Measurements from ENCODE around the gene ANKRD23. TPM values are rescaled to one million over a fixed set of nuclear protein-coding genes. Genes with fewer than 3 reads are reported as not detected.

The ANKRD23 gene
- total RNA-seq, 1 experiment from 2014 or later: 8.9 TPM

DNA sequence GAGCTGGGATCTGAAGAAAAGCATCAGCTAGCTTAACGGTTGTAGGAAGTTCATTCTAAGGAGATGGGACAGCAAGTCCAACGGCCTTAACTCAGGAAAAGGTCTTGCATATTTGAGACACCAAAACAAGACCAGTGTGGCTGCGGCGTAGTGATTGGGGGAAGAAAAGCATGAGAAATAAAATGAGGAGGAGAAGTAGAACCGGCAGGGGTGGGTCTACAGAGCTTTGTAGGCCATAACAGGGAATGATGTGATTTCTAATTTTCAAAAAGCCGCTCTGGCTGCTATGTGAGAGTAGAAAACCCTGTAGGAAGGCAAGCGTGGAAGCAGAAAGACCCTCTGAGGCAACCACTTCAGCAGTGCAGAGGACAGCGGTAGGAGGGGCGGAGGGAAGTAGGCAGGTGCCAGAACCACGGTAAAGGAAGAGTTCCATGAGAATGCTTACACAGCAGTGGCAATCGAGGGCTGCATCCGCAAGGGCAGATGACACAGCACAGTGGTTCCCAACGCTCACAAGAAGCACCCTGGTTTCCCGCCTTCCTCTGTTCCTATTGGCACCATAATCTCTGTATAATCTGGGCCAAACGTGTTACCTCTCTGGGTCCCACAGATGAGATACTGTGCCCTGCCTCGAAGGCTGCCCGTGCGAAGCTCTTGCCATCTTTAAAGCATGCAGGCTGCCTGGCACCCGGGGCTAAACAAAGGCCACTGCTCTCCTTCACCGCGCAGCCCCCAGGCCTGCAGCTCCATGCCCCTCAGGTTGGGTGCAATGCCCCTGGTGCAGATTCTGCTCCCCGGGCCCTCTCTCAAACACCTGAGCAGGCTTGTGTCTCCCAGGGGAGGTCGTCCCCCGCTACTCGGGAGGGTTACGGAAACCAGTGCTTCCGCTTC lies 13.2 kb upstream of the ANKRD23 start:
- Histone ChIP-seq H3K4me1 (replicated peaks; ENCODE audit: insufficient read depth) (peaks cover 10% of the 10 kb centered on the region), H3K9me2 (ENCODE audit: insufficient read depth) (no peaks in the 10 kb centered on the region), H3K9me3 (ENCODE audit: insufficient read depth, low read depth) (no peaks in the 10 kb centered on the region), H3F3A (ENCODE audit: insufficient read depth, low read depth) (peaks cover 15% of the 10 kb centered on the region; the same call in 1 of the 2 replicates), H3K4me3 (peak overlapping the region; percentile 72), H2AFZ (peak overlapping the region; percentile 94), H4K20me1 (ENCODE audit: insufficient read depth) (no peaks in the 10 kb centered on the region; the same call in 1 of the 2 replicates), H3K79me2 (ENCODE audit: low read depth) (peaks cover 20% of the 10 kb centered on the region; the same call in 1 of the 2 replicates), H3K27me3 (ENCODE audit: insufficient read depth, low read depth) (no peaks in the 10 kb centered on the region), H3K36me3 (ENCODE audit: low read depth) (0 out of 2 replicates have a peak, but pooled peaks cover 9% of the 10 kb centered on the region), H3K4me2 (peak overlapping the region; percentile 87), H3K27ac (no peak overlapping the region)
- ChIA-PET CTCF (interaction anchor here (0.7 to 2.0 kb wide), 14 partner anchors 11 to 307 kb away, joined by 3 to 36 read pairs (median 4); no protein-coding TSS in a partner anchor), POLR2A (ENCODE audit: unreplicated experiment) (interaction anchor here (0.6 to 1.4 kb wide), 4 partner anchors 16 to 586 kb away, joined by 3 to 32 read pairs (median 5); no protein-coding TSS in a partner anchor)
- intact Hi-C loops (cut with micrococcal nuclease; ENCODE audit: unreplicated experiment): loop anchor here (5.0 kb wide), 1 partner anchor 40 kb away; no protein-coding TSS in a partner anchor
- no peak for DNase-seq
- TF ChIP-seq, protein P1, sequence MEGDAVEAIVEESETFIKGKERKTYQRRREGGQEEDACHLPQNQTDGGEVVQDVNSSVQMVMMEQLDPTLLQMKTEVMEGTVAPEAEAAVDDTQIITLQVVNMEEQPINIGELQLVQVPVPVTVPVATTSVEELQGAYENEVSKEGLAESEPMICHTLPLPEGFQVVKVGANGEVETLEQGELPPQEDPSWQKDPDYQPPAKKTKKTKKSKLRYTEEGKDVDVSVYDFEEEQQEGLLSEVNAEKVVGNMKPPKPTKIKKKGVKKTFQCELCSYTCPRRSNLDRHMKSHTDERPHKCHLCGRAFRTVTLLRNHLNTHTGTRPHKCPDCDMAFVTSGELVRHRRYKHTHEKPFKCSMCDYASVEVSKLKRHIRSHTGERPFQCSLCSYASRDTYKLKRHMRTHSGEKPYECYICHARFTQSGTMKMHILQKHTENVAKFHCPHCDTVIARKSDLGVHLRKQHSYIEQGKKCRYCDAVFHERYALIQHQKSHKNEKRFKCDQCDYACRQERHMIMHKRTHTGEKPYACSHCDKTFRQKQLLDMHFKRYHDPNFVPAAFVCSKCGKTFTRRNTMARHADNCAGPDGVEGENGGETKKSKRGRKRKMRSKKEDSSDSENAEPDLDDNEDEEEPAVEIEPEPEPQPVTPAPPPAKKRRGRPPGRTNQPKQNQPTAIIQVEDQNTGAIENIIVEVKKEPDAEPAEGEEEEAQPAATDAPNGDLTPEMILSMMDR (conservative IDR thresholded peaks at IDR 0.05): no peak
- TF ChIP-seq EZH2 (IDR thresholded peaks at IDR 0.05; ENCODE audit: low read depth): no peak
- BruUV-seq (replicated peaks): TSS peak; percentile 14

DNA sequence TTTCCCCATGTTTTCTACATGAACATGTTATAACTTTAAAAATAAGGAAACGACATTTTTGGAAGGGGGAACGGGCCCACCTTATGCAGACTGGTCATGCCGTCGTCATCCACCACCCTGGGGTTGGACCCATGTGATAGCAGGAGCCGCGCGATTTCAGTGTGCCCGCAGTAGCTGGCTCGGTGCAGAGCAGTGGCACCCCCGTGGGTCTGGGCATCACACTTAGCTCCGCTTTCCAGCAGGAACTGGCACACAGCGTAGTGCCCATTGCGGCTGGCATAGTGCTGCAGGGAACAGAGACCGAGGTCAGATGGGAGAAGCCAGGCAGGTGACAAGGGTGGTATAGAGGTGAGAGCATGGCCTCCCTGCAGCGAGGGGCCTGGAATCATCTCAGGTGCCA lies 9.5 kb upstream of the ANKRD23 start:
- Histone ChIP-seq H4K20me1 (ENCODE audit: insufficient read depth) (no peaks in the 10 kb centered on the region), H3K9me2 (ENCODE audit: insufficient read depth) (no peaks in the 10 kb centered on the region), H2AFZ (no peak overlapping the region), H3K4me3 (no peak overlapping the region), H3F3A (ENCODE audit: insufficient read depth, low read depth) (no peaks in the 10 kb centered on the region), H3K27ac (no peak overlapping the region), H3K36me3 (ENCODE audit: low read depth) (no peaks in the 10 kb centered on the region), H3K9me3 (ENCODE audit: insufficient read depth, low read depth) (no peaks in the 10 kb centered on the region), H3K79me2 (ENCODE audit: low read depth) (peaks cover 20% of the 10 kb centered on the region; the same call in 1 of the 2 replicates), H3K4me1 (replicated peaks; ENCODE audit: insufficient read depth) (peaks cover 10% of the 10 kb centered on the region), H3K4me2 (no peak overlapping the region), H3K27me3 (ENCODE audit: insufficient read depth, low read depth) (no peaks in the 10 kb centered on the region)
- POLR2A ChIA-PET (ENCODE audit: unreplicated experiment): no interaction called here
- no peak for TF ChIP-seq EZH2 (IDR thresholded peaks at IDR 0.05; ENCODE audit: low read depth)
- TF ChIP-seq, protein P1 (conservative IDR thresholded peaks at IDR 0.05): no peak
- no TSS peak for BruUV-seq (replicated peaks)
- DNase-seq: no peak
- intact Hi-C loops (cut with micrococcal nuclease; ENCODE audit: unreplicated experiment): no loop called here
- CTCF ChIA-PET: no interaction called here

DNA sequence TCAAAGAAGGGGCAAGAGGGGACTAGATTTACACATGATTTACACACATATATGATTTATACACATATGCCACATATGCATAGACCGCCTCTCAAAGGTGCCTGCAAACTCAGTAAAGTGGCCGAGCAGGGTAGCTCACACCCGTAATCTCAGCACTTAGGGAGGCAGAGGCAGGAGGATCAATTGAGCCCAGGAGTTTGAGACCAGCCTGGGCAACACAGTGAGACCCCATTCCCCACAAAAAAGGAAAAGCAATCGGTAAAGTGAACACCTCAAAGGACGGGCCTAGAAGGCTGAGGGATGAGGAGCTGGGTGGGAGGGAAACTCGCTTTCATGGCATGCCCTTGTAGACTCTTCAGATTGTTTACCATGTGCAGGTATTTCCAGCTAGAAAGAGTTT lies 8.8 kb upstream of the ANKRD23 start:
- Histone ChIP-seq H3K27ac (no peak overlapping the region), H3K9me3 (ENCODE audit: insufficient read depth, low read depth) (no peaks in the 10 kb centered on the region), H4K20me1 (ENCODE audit: insufficient read depth) (no peaks in the 10 kb centered on the region), H3K4me1 (replicated peaks; ENCODE audit: insufficient read depth) (peaks cover 10% of the 10 kb centered on the region), H3K79me2 (ENCODE audit: low read depth) (peaks cover 20% of the 10 kb centered on the region; the same call in 1 of the 2 replicates), H3K4me3 (no peak overlapping the region), H3K9me2 (ENCODE audit: insufficient read depth) (no peaks in the 10 kb centered on the region), H3K36me3 (ENCODE audit: low read depth) (no peaks in the 10 kb centered on the region), H3K27me3 (ENCODE audit: insufficient read depth, low read depth) (no peaks in the 10 kb centered on the region), H3F3A (ENCODE audit: insufficient read depth, low read depth) (no peaks in the 10 kb centered on the region; the same call in 1 of the 2 replicates), H2AFZ (no peak overlapping the region), H3K4me2 (no peak overlapping the region)
- POLR2A ChIA-PET (ENCODE audit: unreplicated experiment): no interaction called here
- TF ChIP-seq, protein P1 (conservative IDR thresholded peaks at IDR 0.05): no peak
- TF ChIP-seq EZH2 (IDR thresholded peaks at IDR 0.05; ENCODE audit: low read depth): no peak
- BruUV-seq (replicated peaks): no TSS peak
- CTCF ChIA-PET: no interaction called here
- intact Hi-C loops (cut with micrococcal nuclease; ENCODE audit: unreplicated experiment): no loop called here
- no peak for DNase-seq
